SHP77 (cell line): ENCODE data around the gene SLC22A23.

Source experiments
- DNase-seq, 2 experiments: peaks; one replicate each; lab custom pipeline; 2025; lab: John Stamatoyannopoulos, UW

Gene SLC22A23

GRCh38 chr6:3296078-3296477 is 160.8 kb downstream of the SLC22A23 start:
- DNase-seq: no peak

DNA sequence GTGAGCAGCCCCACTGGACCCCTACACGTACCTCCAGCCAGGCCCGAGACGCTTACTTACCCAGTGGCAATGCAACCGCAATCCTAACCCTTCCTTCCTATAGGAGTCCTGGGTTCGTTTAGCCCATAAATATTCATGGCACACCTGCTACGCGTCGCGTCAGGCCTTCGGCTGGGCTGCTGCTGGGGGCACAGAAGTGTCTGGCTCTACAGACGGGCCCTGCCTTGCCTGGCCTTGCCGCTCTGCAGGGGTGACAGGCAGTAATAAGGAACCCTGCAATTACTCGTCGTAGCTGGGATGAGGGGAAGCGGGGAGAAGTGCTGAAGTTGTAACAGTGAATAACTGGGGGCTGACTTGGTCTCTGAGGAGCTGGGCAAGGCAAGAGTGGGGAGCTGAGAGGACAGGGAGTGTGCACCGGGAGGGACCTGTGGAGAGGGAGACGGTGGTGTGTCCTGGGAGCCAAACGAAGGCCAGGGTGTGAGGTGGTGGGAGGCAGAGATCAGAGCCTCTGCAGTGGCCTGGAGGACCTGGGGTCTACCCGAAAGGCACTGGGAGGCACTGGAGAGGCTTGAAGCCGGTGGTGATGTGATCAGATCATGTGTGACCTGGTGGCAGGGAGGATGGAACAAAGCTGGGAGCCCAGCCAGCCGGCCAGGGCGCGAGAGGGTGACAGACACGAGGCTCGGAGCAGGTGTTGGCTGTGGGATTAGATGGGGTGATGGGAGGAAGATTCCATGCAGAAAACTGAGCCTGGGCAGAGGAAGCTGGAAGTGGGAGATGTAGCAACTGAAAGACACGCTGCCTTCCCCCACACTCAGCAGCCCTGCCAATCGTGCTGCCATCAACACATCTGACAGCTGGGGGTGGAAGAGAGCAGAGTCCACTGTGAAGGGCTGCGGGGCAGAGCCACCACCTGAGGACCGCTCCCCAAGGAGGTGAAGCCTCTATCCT is 161.7 kb downstream of the SLC22A23 start:
- peak; percentile 40 to 83 for DNase-seq

DNA sequence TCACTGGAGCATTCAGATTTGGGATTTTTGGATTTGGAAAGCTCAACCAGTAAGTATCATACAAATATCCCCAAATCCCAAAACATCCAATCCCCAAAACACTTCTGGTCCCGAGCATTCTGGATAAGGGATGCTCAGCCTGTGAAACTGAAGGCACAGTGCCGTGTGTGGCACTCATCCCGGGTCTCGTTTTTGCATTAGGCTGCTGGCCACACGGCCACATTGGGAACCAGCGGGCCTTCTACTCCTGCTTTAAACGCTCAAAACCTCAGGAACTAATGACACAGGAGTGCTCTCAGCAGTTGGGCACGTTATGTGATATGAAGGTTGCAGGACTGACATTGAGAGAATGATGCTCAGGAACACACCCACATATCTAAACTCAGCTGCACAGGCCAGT is 162.5 kb downstream of the SLC22A23 start:
- DNase-seq: no peak

- no peak for DNase-seq
These were observed 163.3 kb downstream of the SLC22A23 start for GRCh38 chr6:3293271-3294155.

DNA sequence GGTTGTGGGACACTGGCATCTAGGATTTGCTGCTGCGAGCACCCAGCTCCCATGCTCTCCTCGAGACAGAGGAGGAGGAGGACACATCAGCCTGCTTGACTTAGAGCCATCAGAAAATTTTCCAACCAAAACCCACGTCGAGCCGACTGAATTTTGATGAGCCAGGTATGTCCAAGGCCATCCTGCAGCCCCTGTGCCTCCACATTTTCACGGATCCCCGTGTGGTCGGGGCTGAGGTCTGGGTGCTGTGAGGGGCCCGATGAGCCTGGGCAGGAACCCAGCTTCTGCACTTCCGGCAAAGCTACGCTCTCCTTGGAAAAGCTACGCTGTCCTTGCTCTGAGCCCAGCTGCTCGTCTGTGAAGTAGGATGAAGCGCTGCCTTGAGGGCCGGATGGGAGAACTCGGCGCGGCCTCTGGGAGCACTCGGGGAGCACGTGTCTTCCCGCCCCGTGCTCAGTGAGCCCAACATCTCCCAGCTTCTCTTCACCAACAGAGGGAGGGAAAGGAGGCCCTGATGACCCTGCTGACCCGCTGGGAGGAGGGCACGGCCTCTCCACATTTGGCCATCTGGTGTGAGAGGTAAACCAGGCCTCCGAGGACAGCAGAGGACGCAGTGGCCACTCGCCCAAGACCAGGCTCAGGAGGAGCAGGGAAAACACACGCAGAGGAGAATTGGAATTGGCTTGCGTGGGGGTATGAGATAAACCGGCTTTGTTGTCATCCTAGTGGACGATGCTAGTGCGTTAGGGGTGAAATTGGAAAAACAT is 164.2 kb downstream of the SLC22A23 start:
- no peak for DNase-seq

DNA sequence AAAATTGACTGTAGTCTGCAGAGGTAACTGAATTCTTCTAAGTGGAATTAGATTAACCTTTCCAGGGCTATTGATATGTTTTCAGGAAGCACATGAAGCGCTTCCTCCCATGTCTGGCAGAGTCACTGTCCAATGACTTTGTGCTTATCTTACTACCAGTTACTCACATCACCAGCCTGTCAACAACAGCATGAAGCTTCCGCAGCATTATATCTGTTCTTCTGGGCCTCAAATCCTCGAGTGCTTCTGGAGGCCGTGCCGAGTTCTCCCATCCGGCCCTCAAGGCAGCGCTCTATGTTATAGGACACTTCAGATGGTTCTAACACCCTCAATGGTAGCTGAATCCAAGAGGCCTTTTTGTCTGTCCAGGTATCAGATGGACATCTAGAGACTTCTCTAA is 164.9 kb downstream of the SLC22A23 start:
- no peak for DNase-seq

DNA sequence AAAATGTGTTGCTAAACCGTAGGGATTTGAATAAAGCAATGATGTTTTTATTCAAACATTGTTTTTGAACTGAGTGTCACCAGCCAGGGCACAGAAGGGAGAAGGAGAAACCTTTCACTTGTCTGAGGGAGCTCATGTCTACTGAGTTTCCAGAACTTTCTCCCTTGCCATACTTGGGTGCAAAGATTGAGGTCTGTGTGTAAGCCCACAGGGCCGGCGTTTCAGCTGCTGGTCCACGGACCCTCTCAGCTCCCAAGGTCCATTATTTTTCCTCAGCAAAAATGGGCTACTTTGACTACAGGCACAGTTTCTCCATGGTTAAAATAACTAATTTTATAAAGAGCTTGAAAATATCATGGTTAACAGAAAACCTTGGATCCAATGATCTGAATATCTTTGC is 165.5 kb downstream of the SLC22A23 start:
- DNase-seq: no peak

DNA sequence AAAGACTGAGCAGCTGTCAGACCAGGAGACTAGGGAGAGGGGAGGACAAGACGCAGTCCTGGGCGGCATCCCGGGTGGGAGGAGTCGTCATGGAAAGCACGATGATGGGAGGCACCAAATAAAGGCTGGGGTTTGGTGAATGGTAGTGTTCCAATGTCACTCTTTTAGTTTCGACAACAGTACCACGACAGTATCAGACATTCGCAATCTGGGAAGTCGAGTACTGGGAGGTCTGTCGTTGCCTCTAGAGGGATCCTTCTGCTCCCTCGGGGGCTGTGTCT is 166.0 kb downstream of the SLC22A23 start:
- no peak for DNase-seq

DNA sequence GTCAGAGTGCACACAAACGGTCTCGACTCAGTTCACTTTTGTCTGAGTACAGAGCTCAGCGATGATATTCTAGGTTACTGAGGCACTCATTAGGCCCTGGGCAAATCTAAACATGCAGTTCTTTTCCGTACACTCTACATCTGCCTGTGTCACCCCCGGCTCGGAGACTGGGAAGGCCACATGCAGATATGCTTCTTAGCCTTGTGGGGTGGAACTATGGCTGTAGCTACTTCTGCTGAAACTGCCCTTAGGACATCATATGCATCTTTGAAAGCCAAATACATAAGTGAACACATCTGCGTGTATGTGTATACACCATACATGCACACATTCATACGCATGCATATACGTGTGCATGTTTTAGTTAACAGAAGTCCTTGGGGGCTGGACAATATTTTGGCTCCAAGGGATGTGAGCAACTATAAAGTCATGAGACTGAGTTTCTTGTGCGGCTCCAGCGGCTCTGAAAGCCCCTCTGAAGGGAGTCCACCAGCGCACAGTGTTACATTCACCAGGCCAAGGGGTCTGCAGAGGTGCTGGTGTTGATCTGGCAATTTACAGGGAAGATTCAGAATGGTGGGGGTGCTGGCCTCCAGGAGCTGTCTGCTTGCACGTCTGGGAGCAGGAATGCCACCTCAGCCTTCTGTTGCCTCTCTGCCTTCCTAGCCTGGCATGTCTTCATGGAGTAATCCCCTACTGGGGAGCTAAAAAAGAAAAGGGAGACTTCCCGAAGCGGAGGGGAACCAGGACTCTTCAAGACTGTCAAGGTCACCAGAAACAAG is 166.5 kb downstream of the SLC22A23 start:
- DNase-seq: no peak

DNA sequence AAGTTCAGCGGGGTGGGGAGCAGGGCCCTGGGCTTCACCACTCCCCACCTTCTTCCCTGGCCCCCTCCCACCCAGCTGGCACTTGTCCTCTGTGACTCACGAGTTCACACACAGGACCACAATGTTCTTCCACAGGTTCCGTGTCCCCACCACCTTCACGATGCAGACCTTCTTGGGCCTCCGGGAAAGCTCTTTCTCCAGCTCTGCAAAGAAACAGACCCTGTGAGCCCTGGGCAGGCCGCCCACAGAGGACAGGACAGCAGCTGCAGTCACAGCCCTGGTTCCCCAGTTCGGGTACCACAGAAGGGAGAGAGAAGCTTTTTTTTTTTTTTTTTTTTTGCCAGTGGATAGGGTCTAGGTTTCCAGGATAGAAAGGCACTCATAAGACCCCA is 167.2 kb downstream of the SLC22A23 start:
- DNase-seq: no peak

- DNase-seq: no peak
These were observed 167.9 kb downstream of the SLC22A23 start for GRCh38 chr6:3288711-3289663.

DNA sequence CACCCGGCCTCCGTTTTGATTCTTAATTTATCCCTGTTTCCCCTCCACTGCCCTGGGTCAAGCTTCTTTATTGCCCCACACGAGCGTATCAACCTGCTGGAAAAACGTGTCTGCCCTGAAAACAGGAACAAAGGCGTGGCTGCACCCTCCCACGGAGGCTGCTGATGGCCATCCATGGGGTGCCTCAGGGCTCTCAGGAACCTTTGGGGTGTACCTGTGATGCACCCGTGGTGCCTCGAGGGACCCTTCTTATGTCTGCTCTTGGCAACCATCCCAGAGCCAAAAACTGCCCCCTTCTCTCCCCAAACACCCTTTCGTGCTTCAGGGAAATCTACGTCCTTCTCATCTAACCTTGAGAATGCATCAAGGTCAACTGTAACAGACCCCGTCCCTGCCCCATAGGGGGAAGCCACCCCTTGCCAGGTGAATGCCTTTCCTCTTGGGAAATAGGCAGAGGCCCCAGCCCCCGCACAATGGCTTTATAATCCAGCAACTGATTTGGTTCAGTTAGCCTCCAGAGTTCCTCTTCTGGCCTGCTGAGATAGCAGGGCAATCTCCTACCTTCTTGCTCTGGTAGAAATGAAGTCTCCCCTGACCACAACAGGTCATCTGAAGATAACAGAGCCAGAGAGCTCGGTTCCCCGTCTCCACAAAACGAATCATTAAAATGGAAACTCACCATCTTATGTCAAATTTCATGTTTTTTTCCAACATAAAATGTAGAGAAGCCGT is 168.7 kb downstream of the SLC22A23 start:
- DNase-seq: no peak

GRCh38 chr6:3287308-3287707 is 169.5 kb downstream of the SLC22A23 start:
- no peak for DNase-seq

- DNase-seq: no peak
These were observed 170.1 kb downstream of the SLC22A23 start for GRCh38 chr6:3286641-3287171.

GRCh38 chr6:3285732-3286131 is 171.1 kb downstream of the SLC22A23 start:
- no peak for DNase-seq

- no peak for DNase-seq
These were observed 171.7 kb downstream of the SLC22A23 start for GRCh38 chr6:3285049-3285639.

- DNase-seq: no peak
These were observed 172.4 kb downstream of the SLC22A23 start for GRCh38 chr6:3284436-3284876.

DNA sequence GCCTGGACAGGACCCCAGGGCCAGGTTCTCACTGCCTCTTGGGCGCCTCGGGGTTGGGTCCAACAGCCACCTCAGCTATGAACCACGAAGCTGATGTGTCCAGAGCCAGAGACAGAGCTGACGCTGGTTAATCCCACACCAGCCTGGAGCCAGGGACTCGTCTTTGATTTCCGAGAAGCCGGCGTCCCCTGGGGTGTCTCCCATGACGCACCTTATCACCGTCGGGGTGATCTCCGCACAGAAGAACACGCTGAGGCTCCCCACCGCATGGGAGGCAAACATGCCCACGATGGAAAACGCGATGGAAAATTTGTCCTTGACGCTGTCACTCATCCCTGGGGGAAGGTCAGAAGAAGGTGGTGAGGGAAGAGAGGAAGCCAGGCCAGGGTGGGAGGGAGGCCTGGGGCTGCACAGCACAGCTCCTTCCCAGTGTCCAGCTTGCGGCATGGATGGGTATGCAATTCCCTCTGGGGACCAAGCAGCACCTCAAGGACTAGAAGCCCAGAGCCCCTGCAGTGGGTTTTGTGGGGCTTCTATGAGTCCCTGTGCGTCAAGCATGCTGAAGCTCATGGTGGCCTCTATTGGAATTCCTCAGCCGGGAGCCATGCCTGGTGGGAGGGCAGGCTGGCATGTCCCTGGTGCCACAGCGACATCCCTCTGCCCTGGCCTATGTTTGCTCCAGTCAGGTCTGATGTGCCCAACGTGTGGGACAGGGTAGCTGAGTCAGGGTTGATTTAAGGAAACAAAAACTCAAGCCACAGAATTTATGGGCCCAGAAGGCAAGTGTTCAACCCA is 173.0 kb downstream of the SLC22A23 start:
- DNase-seq: no peak
